ENCODE results near the gene CXCL13. TPM values are rescaled to one million over a fixed set of nuclear protein-coding genes. Genes with fewer than 3 reads are reported as not detected.
A peak's percentile ranks its signal among the peaks of the same experiment; 100 is the strongest.

Gene CXCL13
- total and polyA plus RNA-seq, 2 of the 13 experiments (the other 11 are each of a cell fraction or from before 2014, with no cell fraction given), result not detected

DNA sequence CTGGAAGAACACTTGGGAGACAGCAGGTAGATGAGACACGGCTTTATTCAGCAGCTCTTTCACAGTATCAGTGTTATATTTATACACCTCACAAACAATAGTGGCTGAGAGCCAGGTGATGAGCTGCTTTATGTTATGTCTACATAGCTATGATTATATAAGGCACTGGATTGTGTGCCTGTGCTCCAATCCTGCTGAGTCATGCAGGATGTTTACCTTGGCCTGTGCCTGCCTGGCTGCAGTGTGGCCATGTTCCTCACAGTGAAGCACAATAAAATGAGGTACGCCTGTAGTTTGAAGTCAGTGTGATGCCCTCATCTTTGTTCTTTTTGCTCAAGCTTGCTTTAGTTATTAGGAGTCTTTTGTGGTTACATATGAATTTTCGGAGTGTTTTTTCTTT lies 31.3 kb downstream of the CXCL13 start (continued):
- TF ChIP-seq, protein P1, sequence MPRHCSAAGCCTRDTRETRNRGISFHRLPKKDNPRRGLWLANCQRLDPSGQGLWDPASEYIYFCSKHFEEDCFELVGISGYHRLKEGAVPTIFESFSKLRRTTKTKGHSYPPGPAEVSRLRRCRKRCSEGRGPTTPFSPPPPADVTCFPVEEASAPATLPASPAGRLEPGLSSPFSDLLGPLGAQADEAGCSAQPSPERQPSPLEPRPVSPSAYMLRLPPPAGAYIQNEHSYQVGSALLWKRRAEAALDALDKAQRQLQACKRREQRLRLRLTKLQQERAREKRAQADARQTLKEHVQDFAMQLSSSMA (CRISPR knock-in tag; IDR thresholded peaks at IDR 0.05), result no peak
- TF ChIP-seq BCL3 (CRISPR knock-in tag; IDR thresholded peaks at IDR 0.05) (no peak), ARNTL (CRISPR knock-in tag; IDR thresholded peaks at IDR 0.05) (no peak), HINFP (CRISPR knock-in tag; IDR thresholded peaks at IDR 0.05; ENCODE audit: low read depth) (no peak), RBAK (CRISPR knock-in tag; IDR thresholded peaks at IDR 0.05) (no peak), ZFYVE20 (CRISPR knock-in tag; IDR thresholded peaks at IDR 0.05; ENCODE audit: borderline replicate concordance, low read depth) (no peak), PRPF4 (IDR thresholded peaks at IDR 0.05; ENCODE audit: low read depth, low read length, poor library complexity, severe bottlenecking) (no peak), ASH2L (IDR thresholded peaks at IDR 0.05; ENCODE audit: insufficient read length, low read depth, low read length) (no peak), ZNF75D (CRISPR knock-in tag; IDR thresholded peaks at IDR 0.05; ENCODE audit: borderline replicate concordance) (no peak), SOX5 (CRISPR knock-in tag; IDR thresholded peaks at IDR 0.05; ENCODE audit: borderline replicate concordance) (peak; percentile 97), ZNF747 (CRISPR knock-in tag; IDR thresholded peaks at IDR 0.05; ENCODE audit: borderline replicate concordance) (no peak), ATF4 (CRISPR knock-in tag; IDR thresholded peaks at IDR 0.05) (peak in 1 of 2 experiments; percentile 59; a peak in 1 of 4 replicates), MIXL1 (CRISPR knock-in tag; IDR thresholded peaks at IDR 0.05) (0 out of 2 replicates have a peak, but pooled peaks have one; percentile 50), DPF2 (CRISPR knock-in tag; IDR thresholded peaks at IDR 0.05; ENCODE audit: borderline replicate concordance, low read depth) (peak; percentile 55; the same call in 1 of the 2 replicates), BATF2 (CRISPR knock-in tag; IDR thresholded peaks at IDR 0.05) (no peak), MAFF (IDR thresholded peaks at IDR 0.05; ENCODE audit: low read depth, low read length) (peak; percentile 86), ZNF101 (CRISPR knock-in tag; IDR thresholded peaks at IDR 0.05; ENCODE audit: borderline replicate concordance, low read depth) (no peak), GABPA (IDR thresholded peaks at IDR 0.05; ENCODE audit: low read depth, low read length) (no peak), GABPA (CRISPR knock-in tag; IDR thresholded peaks at IDR 0.05; ENCODE audit: low read depth) (peak; percentile 73), FOSL2 (CRISPR knock-in tag; IDR thresholded peaks at IDR 0.05) (peak; percentile 97), ZNF724P (CRISPR knock-in tag; IDR thresholded peaks at IDR 0.05; ENCODE audit: borderline replicate concordance) (no peak)
- TF ChIP-seq, protein P2, sequence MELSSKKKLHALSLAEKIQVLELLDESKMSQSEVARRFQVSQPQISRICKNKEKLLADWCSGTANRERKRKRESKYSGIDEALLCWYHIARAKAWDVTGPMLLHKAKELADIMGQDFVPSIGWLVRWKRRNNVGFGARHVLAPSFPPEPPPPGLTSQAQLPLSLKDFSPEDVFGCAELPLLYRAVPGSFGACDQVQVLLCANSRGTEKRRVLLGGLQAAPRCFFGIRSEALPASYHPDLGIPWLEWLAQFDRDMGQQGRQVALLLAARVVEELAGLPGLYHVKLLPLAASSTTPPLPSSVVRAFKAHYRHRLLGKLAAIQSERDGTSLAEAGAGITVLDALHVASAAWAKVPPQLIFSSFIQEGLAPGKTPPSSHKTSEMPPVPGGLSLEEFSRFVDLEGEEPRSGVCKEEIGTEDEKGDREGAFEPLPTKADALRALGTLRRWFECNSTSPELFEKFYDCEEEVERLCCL (CRISPR knock-in tag; IDR thresholded peaks at IDR 0.05; ENCODE audit: borderline replicate concordance), result no peak
- TF ChIP-seq, protein P3, sequence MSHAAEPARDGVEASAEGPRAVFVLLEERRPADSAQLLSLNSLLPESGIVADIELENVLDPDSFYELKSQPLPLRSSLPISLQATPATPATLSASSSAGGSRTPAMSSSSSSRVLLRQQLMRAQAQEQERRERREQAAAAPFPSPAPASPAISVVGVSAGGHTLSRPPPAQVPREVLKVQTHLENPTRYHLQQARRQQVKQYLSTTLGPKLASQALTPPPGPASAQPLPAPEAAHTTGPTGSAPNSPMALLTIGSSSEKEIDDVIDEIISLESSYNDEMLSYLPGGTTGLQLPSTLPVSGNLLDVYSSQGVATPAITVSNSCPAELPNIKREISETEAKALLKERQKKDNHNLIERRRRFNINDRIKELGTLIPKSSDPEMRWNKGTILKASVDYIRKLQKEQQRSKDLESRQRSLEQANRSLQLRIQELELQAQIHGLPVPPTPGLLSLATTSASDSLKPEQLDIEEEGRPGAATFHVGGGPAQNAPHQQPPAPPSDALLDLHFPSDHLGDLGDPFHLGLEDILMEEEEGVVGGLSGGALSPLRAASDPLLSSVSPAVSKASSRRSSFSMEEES (CRISPR knock-in tag; IDR thresholded peaks at IDR 0.05), result no peak
